ENCODE data around the gene TTLL10. TPM values are rescaled to one million over a fixed set of nuclear protein-coding genes. Genes with fewer than 3 reads are reported as not detected.

TTLL10 gene
- total RNA-seq, 1 experiment from 2014 or later = 0.68 TPM

DNA sequence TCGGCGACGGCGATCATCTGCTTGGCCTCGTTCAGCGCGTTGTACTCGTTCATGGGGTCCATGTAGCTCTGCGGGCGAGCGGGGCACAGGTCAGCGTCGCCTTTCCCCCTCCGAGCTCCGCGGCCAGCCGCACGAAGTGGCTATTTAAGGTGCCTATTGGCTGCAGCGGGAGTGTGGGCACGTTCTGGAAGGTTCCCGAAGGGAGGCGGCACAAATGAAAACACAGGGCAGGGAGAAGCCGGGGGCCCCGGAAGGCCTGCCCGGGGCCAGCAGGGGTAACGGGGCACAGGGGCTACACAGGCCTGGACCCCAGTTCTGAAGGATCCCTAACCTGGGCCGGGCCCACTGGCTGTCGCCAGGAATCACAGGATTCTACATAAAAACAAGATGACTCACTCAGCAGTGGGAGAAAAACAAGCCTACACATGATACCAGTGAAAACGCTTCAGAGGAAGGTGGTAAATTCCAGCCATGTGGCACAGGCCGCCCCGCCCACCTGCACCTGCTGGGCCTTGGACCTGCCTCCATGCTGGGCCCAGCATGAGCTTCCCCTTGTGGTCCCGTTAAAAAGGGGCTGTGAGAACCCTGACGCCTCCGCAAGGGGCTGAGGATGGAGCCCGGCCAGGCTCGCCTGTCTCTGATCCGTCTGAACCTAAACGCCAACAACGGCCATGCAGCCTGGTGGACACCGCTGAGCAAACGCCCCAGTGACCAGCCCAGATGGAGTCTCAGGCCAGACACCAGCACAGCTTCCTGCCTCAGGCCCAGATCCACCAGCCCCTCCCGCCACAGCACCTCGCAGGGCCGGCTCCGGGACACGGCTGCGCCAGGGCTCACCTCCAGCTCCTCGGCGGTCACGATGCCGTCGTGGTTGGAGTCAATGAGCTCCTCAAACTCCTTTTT is 44.2 kb downstream of the TTLL10 start:
- Mint-ChIP-seq H3K4me3 (no peak overlapping the region), H3K36me3 (ENCODE audit: insufficient read depth in 1 of 3, low read depth in 3 of 3) (peaks cover 17 to 41% (median 32%) of the 10 kb centered on the region in 3 experiments; a peak in 6 of 7 replicates), H3K9me3 (no peaks in the 10 kb centered on the region; a peak in 1 of 5 replicates), H3K27ac (peak overlapping the region in 1 of 3 experiments; percentile 40; a peak in 1 of 7 replicates), H3K4me1 (peaks cover 0 to 4% of the 10 kb centered on the region in 2 experiments; a peak in 1 of 4 replicates), H3K27me3 (ENCODE audit: low read depth) (no peaks in the 10 kb centered on the region; the same call in 1 of the 2 replicates)
- Histone ChIP-seq H4K91ac (ENCODE audit: insufficient read length, low read depth, low read length) (no peak overlapping the region), H3K9ac (ENCODE audit: extremely low read depth, insufficient read length, low read length) (no peak overlapping the region), H2BK5ac (ENCODE audit: insufficient read length, low read length) (no peak overlapping the region), H3K14ac (ENCODE audit: insufficient read depth, low read length) (no peak overlapping the region), H2BK20ac (ENCODE audit: low read depth, low read length, poor library complexity, severe bottlenecking) (no peak overlapping the region), H3K4ac (ENCODE audit: low read depth, low read length) (no peak overlapping the region), H3K9me3 (ENCODE audit: control insufficient read depth, low read depth, low read length) (no peaks in the 10 kb centered on the region), H3K27ac (ENCODE audit: insufficient read length, low read depth, low read length) (no peak overlapping the region), H3K4me2 (ENCODE audit: insufficient read depth, insufficient read length, low read length) (no peak overlapping the region), H3K79me1 (ENCODE audit: insufficient read depth, low read depth, low read length, poor library complexity, severe bottlenecking) (no peaks in the 10 kb centered on the region), H2AFZ (ENCODE audit: low read length) (no peak overlapping the region), H3K23ac (ENCODE audit: insufficient read length, low read depth, low read length) (no peak overlapping the region), H3K18ac (ENCODE audit: insufficient read length, low read depth, low read length) (no peak overlapping the region), H3T11ph (ENCODE audit: low read length) (no peak overlapping the region), H3K27me3 (ENCODE audit: insufficient read depth, low read length) (no peaks in the 10 kb centered on the region), H4K20me1 (ENCODE audit: control insufficient read depth, insufficient read depth, insufficient read length) (no peaks in the 10 kb centered on the region), H3K23me2 (ENCODE audit: insufficient read length, low read depth, low read length, poor library complexity, severe bottlenecking) (no peaks in the 10 kb centered on the region), H3K4me1 (ENCODE audit: insufficient read depth, low read length) (no peaks in the 10 kb centered on the region), H2BK12ac (ENCODE audit: insufficient read length, low read depth, low read length) (no peak overlapping the region), H4K5ac (ENCODE audit: insufficient read length, low read depth, low read length) (no peak overlapping the region), H3K79me2 (ENCODE audit: insufficient read depth, low read length) (no peaks in the 10 kb centered on the region), H4K8ac (replicated peaks; ENCODE audit: insufficient read length, low read depth, low read length) (no peak overlapping the region), H2AK5ac (ENCODE audit: insufficient read length, low read length) (no peak overlapping the region), H2BK120ac (ENCODE audit: low read depth, low read length, poor library complexity, severe bottlenecking) (no peak overlapping the region), H2BK15ac (ENCODE audit: low read depth, low read length) (no peak overlapping the region), H3K56ac (ENCODE audit: insufficient read length, low read depth, low read length) (no peak overlapping the region)
- WGBS (ENCODE audit: extremely low coverage, insufficient read length, low lambda C conversion rate) = no CpG with 5 or more reads among the region's 52 CpGs
- no peak for DNase-seq
- TF ChIP-seq, protein P1, sequence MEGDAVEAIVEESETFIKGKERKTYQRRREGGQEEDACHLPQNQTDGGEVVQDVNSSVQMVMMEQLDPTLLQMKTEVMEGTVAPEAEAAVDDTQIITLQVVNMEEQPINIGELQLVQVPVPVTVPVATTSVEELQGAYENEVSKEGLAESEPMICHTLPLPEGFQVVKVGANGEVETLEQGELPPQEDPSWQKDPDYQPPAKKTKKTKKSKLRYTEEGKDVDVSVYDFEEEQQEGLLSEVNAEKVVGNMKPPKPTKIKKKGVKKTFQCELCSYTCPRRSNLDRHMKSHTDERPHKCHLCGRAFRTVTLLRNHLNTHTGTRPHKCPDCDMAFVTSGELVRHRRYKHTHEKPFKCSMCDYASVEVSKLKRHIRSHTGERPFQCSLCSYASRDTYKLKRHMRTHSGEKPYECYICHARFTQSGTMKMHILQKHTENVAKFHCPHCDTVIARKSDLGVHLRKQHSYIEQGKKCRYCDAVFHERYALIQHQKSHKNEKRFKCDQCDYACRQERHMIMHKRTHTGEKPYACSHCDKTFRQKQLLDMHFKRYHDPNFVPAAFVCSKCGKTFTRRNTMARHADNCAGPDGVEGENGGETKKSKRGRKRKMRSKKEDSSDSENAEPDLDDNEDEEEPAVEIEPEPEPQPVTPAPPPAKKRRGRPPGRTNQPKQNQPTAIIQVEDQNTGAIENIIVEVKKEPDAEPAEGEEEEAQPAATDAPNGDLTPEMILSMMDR (conservative IDR thresholded peaks at IDR 0.05) = no peak

All from H9 (cell line).